NT2/D1 (cell line): ENCODE data around the gene ATG16L1.

Experiments used
- SUZ12 ChIP-seq: IDR thresholded peaks from 2 replicates; pipeline ENCODE4 v1.6.1; 2011; ENCODE audit not compliant: insufficient read length, insufficient read depth; ENCODE audit errors: extremely low read depth
- YY1 ChIP-seq: IDR thresholded peaks from 2 replicates; pipeline ENCODE4 v1.6.1; 2011; ENCODE audit not compliant: insufficient read length, insufficient read depth
- ZNF274 ChIP-seq: IDR thresholded peaks from 2 replicates; pipeline ENCODE4 v1.6.1; 2011; ENCODE audit warnings: mild to moderate bottlenecking, low read depth, low read length

GRCh38 chr2:233262562-233262961 is 11.1 kb downstream of the ATG16L1 start:
- TF ChIP-seq SUZ12 (no peak), ZNF274 (no peak), YY1 (no peak)
